GM12892 (cell line): ENCODE measurements around the gene CRLF2. TPM values are rescaled to one million over a fixed set of nuclear protein-coding genes. Genes with fewer than 3 reads are reported as not detected.
A peak's percentile ranks its signal among the peaks of the same experiment; 100 is the strongest.
"Not testable (repeated sequence)": the region's sequence is repeated elsewhere in the genome, so short reads cannot be mapped to it uniquely, and the experiment has no call there.

Experiments
- DNase-seq: peaks from one replicate; pipeline ENCODE4 v3.0.0; 2011; ENCODE audit not compliant: insufficient read length
- FAIRE-seq: peaks from 2 replicates; lab custom pipeline; 2011; peaks lifted over from hg19 to GRCh38; lab: Jason Lieb, UNC
- POLR2A ChIP-seq: IDR thresholded peaks from 2 replicates; pipeline ENCODE4 v1.6.1; 2011; ENCODE audit warnings: low read depth, low read length, control low read depth
- POLR2AphosphoS5 ChIP-seq: IDR thresholded peaks from 2 replicates; pipeline ENCODE4 v1.6.1; 2011; ENCODE audit warnings: low read depth, low read length, control low read depth
- TAF1 ChIP-seq: IDR thresholded peaks from 2 replicates; pipeline ENCODE4 v1.6.1; 2011; ENCODE audit warnings: low read depth, mild to moderate bottlenecking, control low read depth, low read length, borderline replicate concordance
- polyA plus RNA-seq: library from polyadenylated mRNA; unstranded; fragments of >200 nt; gene quantifications from one replicate; pipeline ENCODE4 v1.2.1, GENCODE V29; 2012; ENCODE audit warnings: missing spikeins, inconsistent platforms; ENCODE audit not compliant: missing spikeins

CRLF2 gene, protein sequence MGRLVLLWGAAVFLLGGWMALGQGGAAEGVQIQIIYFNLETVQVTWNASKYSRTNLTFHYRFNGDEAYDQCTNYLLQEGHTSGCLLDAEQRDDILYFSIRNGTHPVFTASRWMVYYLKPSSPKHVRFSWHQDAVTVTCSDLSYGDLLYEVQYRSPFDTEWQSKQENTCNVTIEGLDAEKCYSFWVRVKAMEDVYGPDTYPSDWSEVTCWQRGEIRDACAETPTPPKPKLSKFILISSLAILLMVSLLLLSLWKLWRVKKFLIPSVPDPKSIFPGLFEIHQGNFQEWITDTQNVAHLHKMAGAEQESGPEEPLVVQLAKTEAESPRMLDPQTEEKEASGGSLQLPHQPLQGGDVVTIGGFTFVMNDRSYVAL
- 1.2 TPM for polyA plus RNA-seq

- FAIRE-seq (peak; percentile 17), DNase-seq (no peak)
- TF ChIP-seq POLR2AphosphoS5 (no peak), POLR2A (no peak), TAF1 (no peak)
Observed at GRCh38 chrX:1212532-1212931, at the start of gene CRLF2. CRLF2 (minus strand) TSS chrX:1212649; CDS start chrX:1212634, 15 bp downstream.

- not testable (repeated sequence) for FAIRE-seq, DNase-seq
Observed at GRCh38 chrX:1261771-1262170, 49.3 kb upstream of the CRLF2 start.

- TF ChIP-seq POLR2AphosphoS5, result no peak
- no peak for TF ChIP-seq TAF1
- TF ChIP-seq POLR2A, result no peak
- DNase-seq (no peak), FAIRE-seq (no peak)
Observed at GRCh38 chrX:1261285-1261684, 48.8 kb upstream of the CRLF2 start.

GRCh38 chrX:1252861-1253260 lies 40.4 kb upstream of the CRLF2 start:
- DNase-seq (no peak), FAIRE-seq (no peak)
- no peak for TF ChIP-seq TAF1
- no peak for TF ChIP-seq POLR2A
- TF ChIP-seq POLR2AphosphoS5, result no peak

DNA sequence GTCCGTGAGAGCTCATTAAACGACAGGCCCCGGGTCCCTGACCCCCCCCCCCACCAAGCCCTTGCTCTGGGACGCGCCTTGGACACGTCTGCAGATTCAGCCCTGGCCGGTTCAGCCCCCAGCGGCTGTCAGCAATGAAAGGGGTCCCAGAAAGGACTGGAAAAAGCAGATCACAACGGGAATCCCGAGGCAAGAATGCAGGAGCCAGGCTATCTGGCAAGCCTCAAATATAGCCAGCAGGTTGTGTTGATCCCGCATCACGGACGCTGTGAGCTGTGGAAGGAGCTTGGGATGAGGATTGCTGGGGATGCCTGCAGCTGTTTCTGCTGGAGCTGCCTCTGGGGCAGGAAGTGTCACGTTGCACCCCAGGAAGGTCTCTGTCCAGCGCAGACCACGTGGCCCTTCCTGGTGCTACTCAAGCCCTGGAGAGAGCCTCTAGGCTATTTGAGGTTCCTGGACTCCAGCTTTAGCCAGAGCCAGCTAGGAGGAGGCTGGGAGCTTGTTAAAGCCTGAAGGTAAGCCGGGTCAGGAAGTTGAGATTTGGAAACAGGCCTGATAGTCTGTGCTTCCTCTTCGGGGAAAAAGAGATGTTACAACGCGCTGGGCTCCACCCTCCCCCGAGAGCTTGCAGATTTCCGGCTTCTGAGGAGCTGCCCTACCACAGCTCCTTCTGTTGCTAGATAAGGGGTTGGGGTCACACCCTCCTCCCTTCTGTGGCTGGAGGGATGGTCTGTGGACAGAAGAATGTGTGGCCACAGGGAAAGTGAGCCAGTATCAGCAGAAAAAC lies 36.8 kb upstream of the CRLF2 start:
- DNase-seq, result no peak
- FAIRE-seq, result no peak
- no peak for TF ChIP-seq POLR2A
- no peak for TF ChIP-seq POLR2AphosphoS5
- no peak for TF ChIP-seq TAF1

- TF ChIP-seq POLR2AphosphoS5 (no peak), POLR2A (no peak), TAF1 (no peak)
- DNase-seq (no peak), FAIRE-seq (no peak)
Observed at GRCh38 chrX:1248331-1249061, 36.0 kb upstream of the CRLF2 start.

- DNase-seq, result peak; percentile 48
- FAIRE-seq, result peak; percentile 72
- TF ChIP-seq TAF1, result no peak
- TF ChIP-seq POLR2A, result no peak
- TF ChIP-seq POLR2AphosphoS5, result no peak
Observed at GRCh38 chrX:1246816-1247215, 34.4 kb upstream of the CRLF2 start.

DNA sequence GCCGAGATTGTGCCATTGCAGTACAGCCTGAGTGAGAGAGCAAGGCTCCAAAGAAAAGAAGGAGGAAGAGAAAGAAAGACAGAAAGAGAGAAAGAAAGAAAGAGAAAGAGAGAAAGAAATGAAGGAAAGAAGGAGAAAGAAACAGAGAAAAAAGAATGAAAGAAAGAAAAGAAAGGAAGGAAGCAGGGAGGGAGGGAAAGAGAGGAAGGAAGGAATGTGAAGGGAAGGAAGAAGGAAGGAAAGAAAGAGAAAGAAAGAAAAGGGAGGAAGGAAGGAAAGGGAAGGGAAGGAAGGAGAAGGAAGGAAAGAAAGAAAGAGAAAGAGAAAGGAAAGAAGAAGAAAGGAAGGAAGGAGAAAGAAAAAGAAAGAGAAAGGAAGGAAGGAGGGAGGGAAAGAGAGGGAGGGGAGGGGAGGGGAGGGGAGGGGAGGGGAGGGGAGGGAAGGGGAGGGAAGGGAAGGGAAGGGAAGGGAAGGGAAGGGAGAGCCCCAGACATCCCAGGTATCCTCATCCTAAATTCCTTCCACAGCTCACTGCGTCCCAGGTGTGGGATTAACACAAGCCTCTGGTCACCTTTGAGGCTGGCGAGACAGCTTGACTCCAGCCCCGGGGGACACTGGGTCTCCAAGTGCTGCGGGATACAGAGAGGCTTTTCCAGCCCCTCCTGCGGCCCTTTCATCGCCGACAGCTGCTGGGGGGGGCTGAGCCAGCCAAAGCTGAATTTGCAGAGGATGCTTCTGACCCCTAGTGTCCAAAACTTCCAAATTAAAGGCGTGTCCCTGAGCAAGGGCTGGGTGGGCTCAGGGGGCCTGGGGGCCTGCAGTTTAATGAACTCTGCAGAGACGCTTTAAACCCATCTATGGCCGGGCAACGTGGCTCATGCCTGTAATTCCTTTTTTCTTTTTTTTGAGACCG lies 32.0 kb upstream of the CRLF2 start:
- FAIRE-seq (no peak), DNase-seq (no peak)
- no peak for TF ChIP-seq POLR2AphosphoS5
- TF ChIP-seq TAF1, result no peak
- TF ChIP-seq POLR2A, result no peak

GRCh38 chrX:1242891-1243402 lies 30.5 kb upstream of the CRLF2 start:
- DNase-seq (no peak), FAIRE-seq (no peak)
- no peak for TF ChIP-seq POLR2AphosphoS5

DNA sequence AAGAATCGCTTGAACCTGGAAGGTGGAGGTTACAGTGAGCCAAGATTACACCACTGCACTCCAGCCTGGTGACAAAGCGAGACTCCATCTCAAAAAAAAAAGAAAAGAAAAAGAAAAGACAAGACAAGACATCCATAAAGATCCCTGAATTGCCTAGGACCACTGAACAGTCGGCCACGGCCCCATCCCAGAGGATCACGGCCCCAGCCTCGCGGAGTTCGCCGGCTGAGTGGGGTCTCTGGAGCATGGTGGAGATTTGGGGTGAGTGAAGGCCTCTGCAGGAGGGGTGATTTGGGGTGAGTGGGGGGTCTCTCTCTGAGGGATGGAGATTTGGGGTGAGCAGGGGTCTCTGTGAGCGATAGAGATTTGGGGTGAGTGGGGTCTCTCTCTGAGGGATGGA lies 28.1 kb upstream of the CRLF2 start:
- FAIRE-seq, DNase-seq: not testable (repeated sequence)
